HepG2 (cell line): ENCODE results near the gene INSIG1. TPM values are rescaled to one million over a fixed set of nuclear protein-coding genes. Genes with fewer than 3 reads are reported as not detected.

Experiments used
- ATAC-seq: fragments of 200-7000 bp; cut with Tn5 transposase; 3 replicates; pipeline ENCODE4 v1.9.1; 2020; ENCODE audit warnings: mild to moderate bottlenecking, moderate library complexity
- BruUV-seq: library from RNA; stranded (reverse); fragments of 400-500 nt; replicated peaks from 2 replicates; lab custom pipeline; 2021; lab: Mats Ljungman, UMichigan
- CTCF ChIA-PET: fragments of 300-600 bp; formaldehyde crosslinking; extraction: SDS; loops from one replicate; lab custom pipeline; 2021; ENCODE audit warnings: low total read pairs, inconsistent platforms, low intra/inter-chr PET ratio; lab: Yijun Ruan, JAX
- POLR2A ChIA-PET: fragments of 350-600 bp; sonication (Branson Sonifier 250); formaldehyde crosslinking; loops from one replicate; lab custom pipeline; 2020; ENCODE audit warnings: antibody characterized with exemption, inconsistent platforms; lab: Yijun Ruan, JAX
- DNase-seq: peaks from one replicate; pipeline ENCODE4 v3.0.0-alpha.2; 2015; ENCODE audit warnings: low spot score
- FAIRE-seq: peaks from 3 replicates; lab custom pipeline; 2011; peaks lifted over from hg19 to GRCh38; lab: Jason Lieb, UNC
- H2AFZ ChIP-seq: one replicate; pipeline ENCODE4 v1.6.1; 2011; ENCODE audit warnings: low read length, inconsistent platforms
- H3K27ac ChIP-seq: fragments of 300-600 bp; 3 replicates; pipeline ENCODE4 v1.8.0; 2011; ENCODE audit warnings: mixed run types, mild to moderate bottlenecking, mixed read lengths, low read length, inconsistent platforms; ENCODE audit not compliant: insufficient read depth; ENCODE audit errors: extremely low read length
- H3K27me3 ChIP-seq, 2 experiments: fragments of 200-600 bp in 1 of 2; 2 replicates in 1 of 2; 3 replicates in 1 of 2; pipeline versions ENCODE4 v1.6.0 to v1.8.0; 2011; ENCODE audit warnings: low read length in 2 of 2, mild to moderate bottlenecking in 2 of 2, moderate library complexity in 2 of 2, inconsistent platforms in 1 of 2; ENCODE audit not compliant: insufficient read depth in 2 of 2, control insufficient read depth in 1 of 2
- H3K36me3 ChIP-seq, 2 experiments: fragments of 200-600 bp in 1 of 2; replicated peaks in 1 of 2; 2 replicates in 1 of 2; 3 replicates in 1 of 2; pipeline versions ENCODE4 v1.5.1 to v1.8.0; 2011; ENCODE audit warnings: low read length in 2 of 2, inconsistent platforms in 1 of 2; ENCODE audit not compliant: insufficient read depth in 2 of 2, control insufficient read depth in 1 of 2
- H3K4me1 ChIP-seq: 2 replicates; pipeline ENCODE4 v1.5.1; 2012; ENCODE audit warnings: low read length, inconsistent platforms; ENCODE audit not compliant: insufficient read depth
- H3K4me2 ChIP-seq: 2 replicates; pipeline ENCODE4 v1.6.0; 2011; ENCODE audit warnings: low read depth, low read length, inconsistent platforms
- H3K4me3 ChIP-seq, 3 experiments: fragments of 200-600 bp in 1 of 3; sonication (generic), shearing (Covaris generic) in 1 of 3; replicated peaks in 1 of 3; 2 replicates each; pipeline ENCODE4 v1.5.1; 2011 to 2016; ENCODE audit warnings: low read length in 3 of 3, inconsistent platforms in 2 of 3, low read depth in 2 of 3, mild to moderate bottlenecking in 2 of 3, control low read depth in 1 of 3, mixed read lengths in 1 of 3; ENCODE audit not compliant: insufficient read depth in 1 of 3
- H3K79me2 ChIP-seq: one replicate; pipeline ENCODE4 v1.6.1; 2011; ENCODE audit warnings: low read length, inconsistent platforms; ENCODE audit not compliant: insufficient read depth
- H3K9ac ChIP-seq: 2 replicates; pipeline ENCODE4 v1.6.0; 2011; ENCODE audit warnings: mild to moderate bottlenecking, low read depth, low read length, inconsistent platforms; ENCODE audit not compliant: insufficient read depth
- H3K9me3 ChIP-seq: 2 replicates; pipeline ENCODE4 v1.5.1; 2012; ENCODE audit warnings: mild to moderate bottlenecking, low read length
- H4K20me1 ChIP-seq: 2 replicates; pipeline ENCODE4 v1.6.0; 2011; ENCODE audit warnings: inconsistent platforms, mild to moderate bottlenecking, low read length, moderate library complexity; ENCODE audit not compliant: insufficient read depth
- CEBPB ChIP-seq: IDR thresholded peaks from 2 replicates; pipeline ENCODE4 v1.6.1; 2011; ENCODE audit warnings: low read depth, low read length, improper control_type of control experiment, borderline replicate concordance
- CTCF ChIP-seq: sonication (generic); formaldehyde crosslinking; IDR thresholded peaks from 2 replicates; pipeline ENCODE4 v1.5.0; 2020; ENCODE audit warnings: mild to moderate bottlenecking, missing genetic modification reagents, moderate library complexity
- MAFG ChIP-seq: sonication (generic); formaldehyde crosslinking; IDR thresholded peaks from 2 replicates; pipeline ENCODE4 v1.5.1; 2020; ENCODE audit warnings: mild to moderate bottlenecking, missing genetic modification reagents
- NPAS2 ChIP-seq: sonication (generic); formaldehyde crosslinking; IDR thresholded peaks from 2 replicates; pipeline ENCODE4 v1.8.0; 2022; ENCODE audit warnings: mild to moderate bottlenecking, missing genetic modification reagents, borderline replicate concordance
- PTBP1 ChIP-seq: fragments of 200-400 bp; formaldehyde crosslinking; IDR thresholded peaks from 2 replicates; pipeline ENCODE4 v1.6.1; 2018; ENCODE audit warnings: low read length, low read depth; ENCODE audit not compliant: poor library complexity, severe bottlenecking
- RORA ChIP-seq: sonication (generic); formaldehyde crosslinking; IDR thresholded peaks from 2 replicates; pipeline ENCODE4 v1.5.0; 2020; ENCODE audit warnings: mild to moderate bottlenecking, missing genetic modification reagents, moderate library complexity
- XRCC5 ChIP-seq: fragments of 200-400 bp; formaldehyde crosslinking; optimal IDR thresholded peaks from 2 replicates; pipeline ENCODE3; 2017; ENCODE audit warnings: mild to moderate bottlenecking, low read length
- ZNF317 ChIP-seq: sonication (generic); formaldehyde crosslinking; IDR thresholded peaks from 2 replicates; pipeline ENCODE4 v1.5.0; 2020; ENCODE audit warnings: mild to moderate bottlenecking, missing genetic modification reagents
- ZNF510 ChIP-seq: sonication (generic); formaldehyde crosslinking; IDR thresholded peaks from 2 replicates; pipeline ENCODE4 v1.4.0; 2020; ENCODE audit warnings: low read depth, mild to moderate bottlenecking, missing genetic modification reagents
- ZSCAN30 ChIP-seq: sonication (generic); formaldehyde crosslinking; IDR thresholded peaks from 2 replicates; pipeline ENCODE4 v1.5.0; 2020; ENCODE audit warnings: mild to moderate bottlenecking, missing genetic modification reagents
- WGBS: methylation state at CpG from one replicate; pipeline ENCODE4 v1.1.6; 2017; ENCODE audit warnings: low lambda C conversion rate; 5-methylcytosine and 5-hydroxymethylcytosine counted together
- in situ Hi-C: cut with HindIII; loops from 2 replicates; pipeline ENCODE4 v1.10.0; 2017; ENCODE audit warnings: low pct_unique_long_range_greater_than_20kb; ENCODE audit not compliant: extremely low pct_ligation_motif_present
- intact Hi-C: fragments of 100-400 bp; cut with micrococcal nuclease; formaldehyde crosslinking; loops from one replicate; pipeline ENCODE4 v1.10.0; 2022; ENCODE audit not compliant: unreplicated experiment
- polyA plus RNA-seq, 8 experiments: library from polyadenylated mRNA; depleted of rRNA in 3 of 8; stranded (reverse) in 7 of 8; unstranded in 1 of 8; fragments of >200 nt; fragmentation: Illumina TruSeq in 4 of 8; extraction: Trizol in 4 of 8; gene quantifications; 2 replicates each; pipeline versions ENCODE4 v1.2.1 to v1.2.3, GENCODE V29; 2011 to 2016; ENCODE audit warnings: low read depth in 4 of 8, missing spikeins in 1 of 8, mixed read lengths in 1 of 8; ENCODE audit not compliant: insufficient read depth in 1 of 8
- total RNA-seq, 5 experiments: library from RNA; depleted of rRNA; stranded (reverse); fragments of >200 nt; fragmentation: Illumina TruSeq; extraction: Trizol; gene quantifications; 2 replicates each; pipeline ENCODE4 v1.2.3, GENCODE V29; 2016; ENCODE audit warnings: low read depth in 1 of 5

The INSIG1 gene
- total and polyA plus RNA-seq, 2 of the 13 experiments (the other 11 are each of a cell fraction or from before 2014, with no cell fraction given) = 0.07 to 0.11 TPM

DNA sequence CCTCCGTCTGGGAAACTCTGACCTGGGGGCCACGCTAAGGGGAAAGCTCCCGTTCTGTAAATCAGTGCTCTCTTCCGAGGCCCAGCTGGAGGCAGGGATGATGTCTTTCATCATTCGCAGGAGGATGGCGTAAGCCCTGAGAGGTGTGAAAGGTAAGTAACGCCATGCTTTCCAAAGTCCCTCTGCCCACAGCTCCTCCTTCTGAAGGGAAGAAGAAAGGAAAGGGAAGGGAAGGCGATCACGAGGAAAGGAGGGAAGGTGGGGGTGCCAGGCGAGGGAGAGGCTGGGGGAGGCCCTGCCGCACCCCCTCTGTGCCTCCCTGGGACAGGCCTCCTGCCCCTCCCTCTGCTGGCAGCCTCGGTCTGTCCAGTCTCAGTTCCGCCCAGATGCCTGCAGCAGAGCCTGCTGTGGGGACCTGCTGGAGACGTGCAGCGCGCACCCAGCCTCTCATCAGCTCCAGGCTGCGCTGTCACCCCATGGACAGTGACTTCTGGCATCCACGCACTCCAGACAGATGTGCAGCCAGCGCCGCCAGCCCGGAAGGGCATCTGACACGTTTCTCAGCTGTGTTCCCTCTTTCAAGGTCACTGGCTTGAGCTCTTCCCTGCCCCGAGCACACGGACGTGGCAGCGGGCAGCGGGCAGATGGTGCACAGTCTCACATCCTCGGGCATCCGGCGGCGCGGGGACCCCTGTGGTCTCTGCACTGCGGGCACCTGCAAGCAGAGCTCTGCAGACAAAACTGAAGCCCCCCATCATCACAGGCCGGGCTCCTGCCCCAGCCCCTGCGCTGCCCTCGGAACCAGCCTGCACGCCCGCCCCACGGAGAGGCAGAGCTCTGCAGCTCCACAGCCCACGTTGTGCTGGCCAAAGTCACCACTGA is 60.6 kb downstream of the INSIG1 start:
- DNase-seq (no peak), FAIRE-seq (no peak), ATAC-seq (peak; percentile 23)
- no peaks in the 10 kb centered on the region for H4K20me1 ChIP-seq
- TF ChIP-seq CEBPB (peak; percentile 58; the same call in 1 of the 2 replicates), ZSCAN30 (no peak), XRCC5 (no peak), ZNF510 (CRISPR knock-in tag) (no peak), CTCF (CRISPR knock-in tag) (0 out of 2 replicates have a peak, but pooled peaks have one; percentile 3), NPAS2 (CRISPR knock-in tag) (no peak), ZNF317 (CRISPR knock-in tag) (no peak), MAFG (CRISPR knock-in tag) (no peak), RORA (CRISPR knock-in tag) (no peak), PTBP1 (no peak)
- no peak overlapping the region for H3K27ac ChIP-seq
- intact Hi-C loops = no loop called here
- POLR2A ChIA-PET = no interaction called here
- no peak overlapping the region for H3K4me3 ChIP-seq
- H3K4me2 ChIP-seq = no peak overlapping the region
- no peaks in the 10 kb centered on the region for H3K79me2 ChIP-seq
- BruUV-seq = no TSS peak
- H2AFZ ChIP-seq = no peak overlapping the region
- WGBS = 12% methylated on average over 13 of the region's 40 CpGs
- no peak overlapping the region for H3K9ac ChIP-seq
- CTCF ChIA-PET = no interaction called here
- H3K36me3 ChIP-seq = no peaks in the 10 kb centered on the region
- no peaks in the 10 kb centered on the region for H3K4me1 ChIP-seq
- H3K9me3 ChIP-seq = no peaks in the 10 kb centered on the region
- H3K27me3 ChIP-seq = peaks cover 5 to 64% of the 10 kb centered on the region in 2 experiments; a peak in 4 of 5 replicates
- in situ Hi-C loops = loop anchor here (5.0 kb wide), 1 partner anchor 431 kb away; no protein-coding TSS in a partner anchor
